OCI-LY1 (cell line): Measurements from ENCODE around the gene LAMC3.

Source experiments
- CTCF ChIP-seq: fragments of 200-600 bp; sonication (generic), shearing (Covaris generic); IDR thresholded peaks from 2 replicates; pipeline ENCODE4 v1.5.1; 2017; ENCODE audit warnings: mild to moderate bottlenecking, antibody characterized with exemption, low read length, moderate library complexity, mixed read lengths
- EZH2 ChIP-seq: fragments of 200-600 bp; sonication (generic), shearing (Covaris generic); IDR thresholded peaks from 2 replicates; pipeline ENCODE4 v1.8.0; 2017; ENCODE audit warnings: borderline replicate concordance, mixed run types, mild to moderate bottlenecking, antibody characterized with exemption, low read length, moderate library complexity, mixed read lengths

- TF ChIP-seq EZH2 (no peak), CTCF (no peak)
Measured at GRCh38 chr9:131053896-131054295, 44.9 kb downstream of the LAMC3 start.
